Esophagus muscularis mucosa (tissue), 4 donors: Measurements from ENCODE around the gene XPC. TPM values are rescaled to one million over a fixed set of nuclear protein-coding genes. Genes with fewer than 3 reads are reported as not detected.

Experiments used
- DNase-seq: peaks from one replicate; pipeline ENCODE4 v3.0.0-alpha.2; 2017; ENCODE audit errors: extremely low spot score
- H3K27ac ChIP-seq, 4 donors: fragments of 200-600 bp; sonication (generic); replicated peaks in 1 of 4; 1 replicate in 3 of 4; 2 replicates in 1 of 4; pipeline ENCODE4 v1.5.1; 2016 to 2019; ENCODE audit warnings: mild to moderate bottlenecking in 1 of 4
- H3K27me3 ChIP-seq, 4 donors: fragments of 200-600 bp; sonication (generic); one replicate each; pipeline versions ENCODE4 v1.5.1 to v1.6.0; 2016 to 2019
- H3K36me3 ChIP-seq, 4 donors: fragments of 200-600 bp; sonication (generic); one replicate each; pipeline ENCODE4 v1.5.1; 2016 to 2019
- H3K4me1 ChIP-seq, 4 donors: fragments of 200-600 bp; sonication (generic); one replicate each; pipeline ENCODE4 v1.5.1; 2016 to 2019
- H3K4me3 ChIP-seq, 4 donors: fragments of 200-600 bp; sonication (generic); 1 replicate in 2 of 4; 2 replicates in 2 of 4; pipeline ENCODE4 v1.5.1; 2016 to 2019; ENCODE audit warnings: mild to moderate bottlenecking in 4 of 4, moderate library complexity in 1 of 4
- H3K9me3 ChIP-seq, 4 donors: fragments of 200-600 bp; sonication (generic); 1 replicate in 3 of 4; 2 replicates in 1 of 4; pipeline ENCODE4 v1.5.1; 2016 to 2019
- EP300 ChIP-seq: sonication (generic); formaldehyde crosslinking; IDR thresholded peaks from one replicate; pipeline ENCODE4 v1.6.1; 2017; ENCODE audit warnings: antibody characterized with exemption
- POLR2A ChIP-seq: fragments of 450-650 bp; IDR thresholded peaks from one replicate; pipeline ENCODE4 v1.6.1; 2017; ENCODE audit warnings: antibody characterized with exemption, moderate library complexity, mild to moderate bottlenecking, low read depth
- POLR2AphosphoS5 ChIP-seq, 2 donors: sonication (generic); formaldehyde crosslinking; IDR thresholded peaks; one replicate each; pipeline ENCODE4 v1.6.1; 2017; ENCODE audit warnings: antibody characterized with exemption in 2 of 2
- WGBS: methylation state at CpG from one replicate; pipeline ENCODE4 v1.1.5; 2018; 5-methylcytosine and 5-hydroxymethylcytosine counted together
- intact Hi-C: fragments of 100-400 bp; cut with DNase I; formaldehyde crosslinking; loops from one replicate; pipeline ENCODE4 v1.15.1; 2023
- total RNA-seq, 4 donors: library from RNA; depleted of rRNA; stranded (reverse); fragments of >200 nt; gene quantifications; one replicate each; pipeline versions ENCODE4 v1.1.0 to v1.2.1, GENCODE V29; 2016
- TF ChIP-seq, protein P1 (sequence below), 3 experiments: fragments of 200-600 bp in 2 of 3; fragments of 450-650 bp in 1 of 3; sonication (generic) in 2 of 3; IDR thresholded peaks; one replicate each; pipeline ENCODE4 v1.5.1; 2017 to 2019; ENCODE audit warnings: antibody characterized with exemption in 3 of 3, mild to moderate bottlenecking in 2 of 3, moderate library complexity in 1 of 3

XPC gene
- total RNA-seq, 4 donors from 2014 or later: 28.9 to 41.9 (median 37.8) TPM

- Histone ChIP-seq H3K36me3 (no peaks in the 10 kb centered on the region), H3K4me1 (no peaks in the 10 kb centered on the region), H3K9me3 (peaks cover 0 to 11% (median 8%) of the 10 kb centered on the region in 4 donors), H3K4me3 (no peak overlapping the region), H3K27ac (no peak overlapping the region), H3K27me3 (peaks cover 0 to 8% (median 0%) of the 10 kb centered on the region in 4 donors)
- DNase-seq: no peak
- 71% methylated on average over 1 of the region's 1 CpG for WGBS
- TF ChIP-seq POLR2AphosphoS5 (IDR thresholded peaks at IDR 0.05): no peak
- no peak for TF ChIP-seq EP300
- TF ChIP-seq, protein P1, sequence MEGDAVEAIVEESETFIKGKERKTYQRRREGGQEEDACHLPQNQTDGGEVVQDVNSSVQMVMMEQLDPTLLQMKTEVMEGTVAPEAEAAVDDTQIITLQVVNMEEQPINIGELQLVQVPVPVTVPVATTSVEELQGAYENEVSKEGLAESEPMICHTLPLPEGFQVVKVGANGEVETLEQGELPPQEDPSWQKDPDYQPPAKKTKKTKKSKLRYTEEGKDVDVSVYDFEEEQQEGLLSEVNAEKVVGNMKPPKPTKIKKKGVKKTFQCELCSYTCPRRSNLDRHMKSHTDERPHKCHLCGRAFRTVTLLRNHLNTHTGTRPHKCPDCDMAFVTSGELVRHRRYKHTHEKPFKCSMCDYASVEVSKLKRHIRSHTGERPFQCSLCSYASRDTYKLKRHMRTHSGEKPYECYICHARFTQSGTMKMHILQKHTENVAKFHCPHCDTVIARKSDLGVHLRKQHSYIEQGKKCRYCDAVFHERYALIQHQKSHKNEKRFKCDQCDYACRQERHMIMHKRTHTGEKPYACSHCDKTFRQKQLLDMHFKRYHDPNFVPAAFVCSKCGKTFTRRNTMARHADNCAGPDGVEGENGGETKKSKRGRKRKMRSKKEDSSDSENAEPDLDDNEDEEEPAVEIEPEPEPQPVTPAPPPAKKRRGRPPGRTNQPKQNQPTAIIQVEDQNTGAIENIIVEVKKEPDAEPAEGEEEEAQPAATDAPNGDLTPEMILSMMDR (IDR thresholded peaks at IDR 0.05): no peak
- TF ChIP-seq POLR2A: no peak
- intact Hi-C loops: no loop called here
Observed at GRCh38 chr3:14223595-14223994, 45.2 kb upstream of the XPC start.

DNA sequence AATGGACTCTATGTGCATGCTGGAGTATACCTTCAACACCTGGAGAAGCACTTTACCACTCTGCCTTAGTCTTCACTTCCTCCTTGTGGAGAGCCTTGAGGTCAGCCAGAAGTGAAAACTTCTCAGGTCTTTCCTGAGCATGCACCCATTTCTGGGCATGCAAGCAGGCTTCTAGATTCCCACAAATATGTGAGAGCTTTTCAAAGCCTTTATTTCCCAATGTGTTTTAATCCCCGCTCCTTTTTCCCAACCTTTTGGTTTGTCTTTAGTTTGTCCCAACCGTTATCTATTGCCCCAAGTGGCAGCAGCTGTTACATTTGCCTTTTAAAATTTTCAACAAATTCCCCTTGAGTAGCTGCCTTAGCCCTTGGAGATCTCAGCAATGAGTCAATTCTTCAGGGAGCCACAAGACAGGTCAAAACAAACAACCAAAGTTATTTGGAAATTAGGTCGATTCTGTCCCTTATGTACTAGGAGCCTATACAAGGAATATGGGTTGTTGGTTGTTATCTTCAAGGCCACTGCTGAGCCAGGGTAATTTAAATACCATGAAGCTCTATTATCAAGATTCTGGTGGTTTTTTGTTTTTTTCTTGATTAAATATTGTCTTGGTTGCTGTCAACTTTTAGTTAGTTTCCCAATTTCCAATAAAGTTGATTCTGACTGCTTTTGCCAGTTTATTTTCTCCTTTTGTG lies 44.6 kb upstream of the XPC start:
- 52% methylated on average over 3 of the region's 3 CpGs for WGBS
- Histone ChIP-seq H3K4me3 (no peak overlapping the region), H3K27me3 (peaks cover 0 to 8% (median 0%) of the 10 kb centered on the region in 4 donors), H3K36me3 (no peaks in the 10 kb centered on the region), H3K9me3 (peaks cover 0 to 11% (median 8%) of the 10 kb centered on the region in 4 donors), H3K27ac (no peak overlapping the region), H3K4me1 (no peaks in the 10 kb centered on the region)
- TF ChIP-seq POLR2AphosphoS5 (IDR thresholded peaks at IDR 0.05): no peak
- TF ChIP-seq, protein P1 (IDR thresholded peaks at IDR 0.05): no peak
- no peak for TF ChIP-seq EP300
- no peak for DNase-seq
- intact Hi-C loops: no loop called here

GRCh38 chr3:14222457-14222856 lies 44.1 kb upstream of the XPC start:
- 46% methylated on average over 1 of the region's 1 CpG for whole genome bisulfite sequencing
- Histone ChIP-seq H3K4me3 (no peak overlapping the region), H3K36me3 (no peaks in the 10 kb centered on the region), H3K27ac (no peak overlapping the region), H3K27me3 (peaks cover 0 to 8% (median 0%) of the 10 kb centered on the region in 4 donors), H3K9me3 (peaks cover 0 to 11% (median 8%) of the 10 kb centered on the region in 4 donors), H3K4me1 (no peaks in the 10 kb centered on the region)
- DNase-seq: no peak
- intact Hi-C loops: no loop called here
- TF ChIP-seq, protein P1 (IDR thresholded peaks at IDR 0.05): no peak

DNA sequence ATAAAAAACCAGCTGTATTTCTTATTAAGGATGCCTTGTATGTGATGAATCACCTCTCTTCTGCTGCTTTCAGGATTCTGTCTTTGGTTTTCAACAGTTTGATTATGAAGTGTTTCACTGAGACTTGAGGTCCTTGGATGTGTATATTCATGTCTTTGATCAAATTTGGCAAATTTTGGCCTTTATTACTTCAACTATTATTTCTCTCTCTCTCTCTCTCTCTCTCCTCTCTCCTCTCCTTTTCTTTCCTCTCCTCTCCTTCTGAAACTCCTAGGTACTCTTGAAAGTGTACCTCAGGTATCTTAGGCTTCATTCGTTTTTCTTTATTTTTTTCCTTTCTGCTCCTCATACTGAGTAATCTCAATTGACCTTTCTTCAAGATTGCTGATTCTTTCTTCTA lies 43.5 kb upstream of the XPC start:
- TF ChIP-seq POLR2AphosphoS5 (IDR thresholded peaks at IDR 0.05): no peak
- TF ChIP-seq, protein P1 (IDR thresholded peaks at IDR 0.05): no peak
- TF ChIP-seq EP300: no peak
- TF ChIP-seq POLR2A: no peak
- 89% methylated on average over 1 of the region's 1 CpG for WGBS
- peaks cover 0 to 8% (median 0%) of the 10 kb centered on the region in 4 donors for H3K27me3 ChIP-seq
- DNase-seq: no peak
- H3K4me3 ChIP-seq: no peak overlapping the region
- H3K36me3 ChIP-seq: no peaks in the 10 kb centered on the region
- no peak overlapping the region for H3K27ac ChIP-seq
- H3K4me1 ChIP-seq: no peaks in the 10 kb centered on the region
- intact Hi-C loops: no loop called here
- H3K9me3 ChIP-seq: peaks cover 0 to 11% (median 8%) of the 10 kb centered on the region in 4 donors

DNA sequence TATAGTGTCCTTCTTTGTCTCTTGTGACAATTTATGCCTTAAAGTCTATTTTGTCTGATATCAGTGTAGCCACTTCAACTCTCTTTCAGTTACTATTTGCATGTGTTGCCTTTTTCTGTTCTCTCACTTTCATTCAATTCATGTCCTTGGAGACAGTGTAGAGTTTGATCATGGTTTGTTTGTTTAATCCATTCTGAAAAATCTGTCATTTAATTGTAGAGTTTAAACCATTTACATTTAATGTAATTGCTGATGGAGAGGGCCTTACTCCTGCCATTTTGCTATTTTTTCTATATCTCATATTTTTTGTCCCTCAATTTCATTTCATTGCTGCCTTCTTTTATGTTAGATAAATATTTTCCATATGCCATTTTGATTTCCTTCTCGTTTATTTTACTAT lies 42.5 kb upstream of the XPC start:
- peaks cover 0 to 11% (median 8%) of the 10 kb centered on the region in 4 donors for H3K9me3 ChIP-seq
- H3K4me3 ChIP-seq: no peak overlapping the region
- TF ChIP-seq POLR2AphosphoS5 (IDR thresholded peaks at IDR 0.05): no peak
- TF ChIP-seq EP300: no peak
- TF ChIP-seq, protein P1 (IDR thresholded peaks at IDR 0.05): no peak
- no peak for TF ChIP-seq POLR2A
- no peaks in the 10 kb centered on the region for H3K36me3 ChIP-seq
- no peak for DNase-seq
- no peak overlapping the region for H3K27ac ChIP-seq
- 82% methylated on average over 1 of the region's 1 CpG for WGBS
- H3K4me1 ChIP-seq: no peaks in the 10 kb centered on the region
- intact Hi-C loops: no loop called here
- H3K27me3 ChIP-seq: peaks cover 0 to 8% (median 0%) of the 10 kb centered on the region in 4 donors
